Spleen (tissue), 7 donors: ENCODE measurements around the gene YTHDF1.

ENCODE experiments used
- CTCF ChIP-seq, 11 experiments: fragments of 200-600 bp in 7 of 11; fragments of 450-650 bp in 4 of 11; sonication (generic) in 4 of 11; IDR thresholded peaks in 8 of 11; conservative IDR thresholded peaks in 3 of 11; 1 replicate in 7 of 11; 2 replicates in 4 of 11; pipeline versions ENCODE4 v1.4.0 to v1.8.0; 2016 to 2021; ENCODE audit warnings: antibody characterized with exemption in 11 of 11, inconsistent platforms in 4 of 11, mild to moderate bottlenecking in 1 of 11
- POLR2A ChIP-seq, 3 donors: fragments of 450-650 bp; IDR thresholded peaks; one replicate each; pipeline ENCODE4 v1.5.1; 2017; ENCODE audit warnings: antibody characterized with exemption in 3 of 3, mild to moderate bottlenecking in 1 of 3
- donor health status: DM: no; HTN: no; CAD: no; lungs with moderate emphysema.
- donor health status: DM: no; HTN: no; CAD: no.
- donor health status: DM: no; HTN: no; CAD: no.

- no peak for TF ChIP-seq CTCF (IDR thresholded peaks at IDR 0.05 in 8 of 11, conservative IDR thresholded peaks at IDR 0.05 in 3 of 11)
- TF ChIP-seq POLR2A (IDR thresholded peaks at IDR 0.05): no peak
Observed at GRCh38 chr20:63264000-63264399, 48.1 kb upstream of the YTHDF1 start.
